Pancreas (tissue), 10 donors: ENCODE measurements around the gene ABHD8. TPM values are rescaled to one million over a fixed set of nuclear protein-coding genes. Genes with fewer than 3 reads are reported as not detected.

Experiments
- ATAC-seq, 4 donors: fragments of 200-7000 bp; cut with Tn5 transposase; one replicate each; pipeline versions ENCODE4 v1.8.0 to v1.9.1; 2020; ENCODE audit warnings: mild to moderate bottlenecking in 4 of 4, moderate library complexity in 4 of 4
- DNase-seq, 6 donors: peaks; one replicate each; pipeline ENCODE4 v3.0.0-alpha.2; 2020
- FAIRE-seq: peaks from 2 replicates; lab custom pipeline; 2012; peaks lifted over from hg19 to GRCh38; lab: Jason Lieb, UNC
- H3K27ac ChIP-seq, 4 donors: fragments of 200-600 bp; sonication (generic); 1 replicate in 3 of 4; 2 replicates in 1 of 4; pipeline versions ENCODE4 v1.5.0 to v1.8.0; 2020
- H3K27me3 ChIP-seq, 4 donors: fragments of 200-600 bp; one replicate each; pipeline ENCODE4 v1.8.0; 2021
- H3K36me3 ChIP-seq, 3 donors: fragments of 200-600 bp; sonication (generic) in 1 of 3; one replicate each; pipeline versions ENCODE4 v1.5.0 to v1.8.0; 2020 to 2021
- H3K4me1 ChIP-seq, 3 donors: fragments of 200-600 bp; one replicate each; pipeline ENCODE4 v1.8.0; 2021
- H3K4me3 ChIP-seq, 4 donors: fragments of 200-600 bp; sonication (generic) in 2 of 4; one replicate each; pipeline versions ENCODE4 v1.5.0 to v1.8.0; 2020 to 2021
- H3K9me3 ChIP-seq, 4 donors: fragments of 200-600 bp; one replicate each; pipeline ENCODE4 v1.8.0; 2021
- CTCF ChIP-seq, 4 donors: fragments of 200-600 bp; sonication (generic) in 3 of 4; IDR thresholded peaks; one replicate each; pipeline versions ENCODE4 v1.5.0 to v1.8.0; 2021; ENCODE audit warnings: antibody characterized with exemption in 4 of 4
- WGBS, 2 donors: extraction: QIAGEN DNeasy Blood & Tissue Kit; methylation state at CpG; one replicate each; pipeline ENCODE4 v1.1.7; 2013; 5-methylcytosine and 5-hydroxymethylcytosine counted together
- intact Hi-C, 3 donors: fragments of 100-400 bp; cut with DNase I; formaldehyde crosslinking; loops; one replicate each; pipeline versions ENCODE4 v1.11.1 to v1.14.2; 2022
- polyA plus RNA-seq, 2 donors: library from polyadenylated mRNA; stranded (reverse); fragments of 200-250 nt; gene quantifications; one replicate each; pipeline ENCODE4 v1.2.3, GENCODE V29; 2013
- total RNA-seq, 6 donors: library from RNA; stranded (reverse); fragmentation: NEBNext Ultra II Directional in 4 of 6; extraction: Animal tissue kit (Norgen Biotek cat#: 25700) in 4 of 6; gene quantifications; one replicate each; pipeline versions ENCODE4 v1.2.1 to v1.2.4, GENCODE V29; 2021 to 2023
- donor health status: healthy with polysubstance abuse.
- donor health status: DM: no; HTN: no; CAD: no; lungs with moderate emphysema.
- donor health status: DM: no; HTN: no; CAD: no.
- donor health status: control.
- donor health status: control.
- donor health status: Bipolar disorder and iron deficiency.
- donor health status: DM: yes; HTN: yes; CAD: no.
- donor health status: DM: no; HTN: no; CAD: no.
- donor health status: DM: no; HTN: no; CAD: no.
- donor health status: DM: yes; HTN: yes; CAD: no.

ABHD8 gene
- total and polyA plus RNA-seq, 8 donors = 5.2 to 8.6 (median 6.6) TPM

GRCh38 chr19:17249887-17250548, 53.2 kb downstream of the ABHD8 start:
- no peaks in the 10 kb centered on the region for H3K9me3 ChIP-seq
- FAIRE-seq (no peak), ATAC-seq (no peak), DNase-seq (peak in 1 of 6 donors; percentile 41)
- 87 to 90% methylated on average over 15 of the region's 15 CpGs for WGBS, 2 donors
- H3K36me3 ChIP-seq = no peaks in the 10 kb centered on the region
- H3K27me3 ChIP-seq = no peaks in the 10 kb centered on the region
- peaks cover 18 to 28% (median 27%) of the 10 kb centered on the region in 3 donors for H3K4me1 ChIP-seq
- peak overlapping the region in 2 of 4 donors; percentile 84 to 91 for H3K27ac ChIP-seq
- TF ChIP-seq CTCF (IDR thresholded peaks at IDR 0.05) = no peak
- no peak overlapping the region for H3K4me3 ChIP-seq
- intact Hi-C loops = no loop called here

- Histone ChIP-seq H3K27me3 (no peaks in the 10 kb centered on the region), H3K27ac (peak overlapping the region; percentile 76 to 91 (median 84)), H3K9me3 (no peaks in the 10 kb centered on the region), H3K4me3 (no peak overlapping the region), H3K4me1 (peaks cover 18 to 28% (median 28%) of the 10 kb centered on the region in 3 donors), H3K36me3 (no peaks in the 10 kb centered on the region)
- WGBS, 2 donors = 28 to 32% methylated on average over 21 of the region's 21 CpGs
- intact Hi-C loops = no loop called here
- FAIRE-seq = no peak
- DNase-seq = peak; percentile 80 to 94 (median 86)
- TF ChIP-seq CTCF (IDR thresholded peaks at IDR 0.05) = no peak
- peak; percentile 49 to 59 (median 54) for ATAC-seq
These were observed 55.0 kb downstream of the ABHD8 start for GRCh38 chr19:17248011-17248776.

- TF ChIP-seq CTCF (IDR thresholded peaks at IDR 0.05) = no peak
- DNase-seq = peak in 5 of 6 donors; percentile 57 to 87 (median 61)
- Histone ChIP-seq H3K36me3 (no peaks in the 10 kb centered on the region), H3K4me3 (peak overlapping the region in 2 of 4 donors; percentile 32 to 80), H3K27me3 (no peaks in the 10 kb centered on the region), H3K27ac (peak overlapping the region; percentile 84 to 91 (median 84)), H3K4me1 (peaks cover 18 to 36% (median 35%) of the 10 kb centered on the region in 3 donors), H3K9me3 (no peaks in the 10 kb centered on the region)
- no peak for FAIRE-seq
- intact Hi-C loops = no loop called here
- ATAC-seq = peak; percentile 12 to 28 (median 16)
- WGBS, 2 donors = 12 to 15% methylated on average over 19 to 21 of the region's 21 CpGs
These were observed 56.4 kb downstream of the ABHD8 start for GRCh38 chr19:17246681-17247425.

- FAIRE-seq (no peak), DNase-seq (no peak), ATAC-seq (no peak)
- H3K9me3 ChIP-seq = no peaks in the 10 kb centered on the region
- intact Hi-C loops = no loop called here
- H3K36me3 ChIP-seq = no peaks in the 10 kb centered on the region
- no peak for TF ChIP-seq CTCF (IDR thresholded peaks at IDR 0.05)
- no peaks in the 10 kb centered on the region for H3K27me3 ChIP-seq
- H3K27ac ChIP-seq = peak within 1 kb of the TSS; percentile 84 to 91 (median 84)
- H3K4me3 ChIP-seq = peak within 1 kb of the TSS; percentile 74 to 88 (median 82)
- WGBS, 2 donors = 1% methylated on average over 15 to 72 of the region's 72 CpGs
- peaks cover 19 to 36% (median 35%) of the 10 kb centered on the region in 3 donors for H3K4me1 ChIP-seq
These were observed 57.7 kb downstream of the ABHD8 start, which contains the start of gene NR2F6 for GRCh38 chr19:17245535-17245984. Gene NR2F6 (minus strand): TSS chr19:17245919. CDS start chr19:17245220, 699 bp downstream.
